Measurements from ENCODE around the gene CCDC157.
"Not testable (repeated sequence)": the region's sequence is repeated elsewhere in the genome, so short reads cannot be mapped to it uniquely, and the experiment has no call there.

Gene CCDC157

GRCh38 chr22:30326255-30326705, 30.5 kb upstream of the CCDC157 start:
- DNase-seq (ENCODE audit: low spot score) = peak; percentile 64

DNA sequence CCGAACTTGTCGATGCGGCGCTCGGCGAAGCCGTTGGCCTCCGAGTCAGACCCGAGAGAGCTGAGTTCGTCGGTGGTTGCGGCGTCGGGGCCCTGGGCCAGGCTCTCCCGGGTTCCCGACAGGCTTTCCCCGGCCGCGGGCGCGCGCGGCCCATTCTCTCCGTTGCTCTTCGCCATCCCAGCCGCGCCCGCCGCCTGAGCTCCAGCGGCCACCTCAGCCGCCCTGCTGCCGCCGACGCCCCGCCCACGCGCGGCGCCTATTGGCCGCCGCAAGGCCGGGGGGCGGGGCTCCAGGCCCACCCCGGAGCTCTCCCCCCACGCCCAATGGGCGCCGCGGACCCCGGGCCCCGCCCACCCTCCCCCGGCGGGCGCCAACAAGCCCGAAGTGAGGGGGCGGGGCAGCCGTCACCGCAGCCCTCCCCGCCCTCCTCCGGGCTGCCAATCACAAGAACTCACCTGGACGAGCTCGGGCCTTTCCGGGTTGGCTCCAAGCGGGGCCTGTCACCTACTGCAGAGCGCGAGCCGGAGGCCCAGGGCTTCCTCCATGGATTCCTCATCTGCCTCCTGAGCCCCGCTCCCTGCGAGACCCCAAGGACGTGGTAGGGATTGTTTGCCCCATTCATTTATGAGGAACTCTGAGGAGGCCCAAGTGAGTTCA, 30.0 kb upstream of the CCDC157 start, which contains the start of gene TBC1D10A:
Gene TBC1D10A, minus strand, starts transcription at position 236 of the 657 bp plus-strand sequence. Its CDS starts 60 bp downstream, at position 176.
- DNase-seq (ENCODE audit: low spot score) = peak; percentile 100

- no peak for DNase-seq (ENCODE audit: low spot score)
Measured at GRCh38 chr22:30327864-30328345, 28.9 kb upstream of the CCDC157 start.

- no peak for DNase-seq (ENCODE audit: low spot score)
Measured at GRCh38 chr22:30328466-30329049, 28.2 kb upstream of the CCDC157 start.

DNA sequence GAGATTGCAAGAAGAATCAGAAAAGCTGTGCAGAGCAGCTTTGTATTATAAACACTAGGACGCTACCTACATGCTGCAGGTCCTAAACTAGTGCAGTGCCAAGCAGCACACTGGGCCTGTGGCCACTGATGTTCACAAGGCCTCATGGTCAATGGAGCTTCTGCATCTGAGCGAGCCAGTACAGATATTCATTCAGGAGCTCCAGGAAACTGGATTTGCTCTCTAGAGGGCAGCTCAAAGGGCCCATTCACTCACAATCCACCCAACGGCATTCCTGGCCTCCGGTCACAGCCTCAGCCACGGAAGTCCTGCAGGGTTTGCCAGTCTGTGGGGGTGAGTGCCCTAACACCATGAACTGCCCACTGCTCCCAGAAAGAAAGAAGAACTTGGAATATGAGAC, 24.3 kb upstream of the CCDC157 start:
- DNase-seq (ENCODE audit: low spot score) = no peak

GRCh38 chr22:30332994-30333706, 23.7 kb upstream of the CCDC157 start:
- DNase-seq (ENCODE audit: low spot score) = no peak

DNA sequence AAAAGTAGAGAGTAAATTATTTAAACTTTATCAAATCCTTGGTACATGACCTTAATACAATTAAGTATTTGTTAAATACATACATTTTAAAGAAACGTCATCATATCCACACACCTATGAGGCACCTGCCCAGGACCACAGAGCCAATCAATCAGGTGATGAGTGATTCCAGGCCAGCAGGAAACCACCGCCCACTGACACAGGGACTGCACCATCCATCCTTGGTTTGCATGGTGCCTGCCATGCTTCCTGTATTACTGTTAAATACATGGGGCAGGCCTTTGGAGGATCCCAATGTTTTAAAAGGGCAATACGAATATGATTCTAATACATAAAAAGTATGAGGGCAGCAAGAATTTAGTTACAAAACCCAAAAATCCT, 23.1 kb upstream of the CCDC157 start:
- no peak for DNase-seq (ENCODE audit: low spot score)

DNA sequence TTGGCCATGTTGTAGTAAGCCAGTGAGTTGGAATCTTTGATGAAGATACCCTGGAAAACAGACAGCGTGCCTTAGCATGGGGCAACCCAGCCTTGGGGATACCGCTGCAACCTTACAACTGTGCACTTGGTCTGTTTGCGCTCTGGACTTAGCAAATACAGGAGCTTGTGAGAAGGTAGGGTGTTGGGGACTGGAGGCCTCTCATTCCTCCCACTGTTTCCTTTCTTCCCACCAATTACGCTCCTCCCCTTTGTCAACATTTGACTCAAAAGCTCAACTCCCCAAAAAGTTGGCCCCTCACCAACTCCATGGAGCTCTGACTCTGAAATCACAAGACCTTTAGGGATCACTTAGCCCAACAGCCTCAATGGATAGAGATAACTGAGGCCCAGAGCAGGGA, 22.2 kb upstream of the CCDC157 start:
- DNase-seq (ENCODE audit: low spot score) = no peak

- no peak for DNase-seq (ENCODE audit: low spot score)
Measured at GRCh38 chr22:30335236-30335635, 21.6 kb upstream of the CCDC157 start.

DNA sequence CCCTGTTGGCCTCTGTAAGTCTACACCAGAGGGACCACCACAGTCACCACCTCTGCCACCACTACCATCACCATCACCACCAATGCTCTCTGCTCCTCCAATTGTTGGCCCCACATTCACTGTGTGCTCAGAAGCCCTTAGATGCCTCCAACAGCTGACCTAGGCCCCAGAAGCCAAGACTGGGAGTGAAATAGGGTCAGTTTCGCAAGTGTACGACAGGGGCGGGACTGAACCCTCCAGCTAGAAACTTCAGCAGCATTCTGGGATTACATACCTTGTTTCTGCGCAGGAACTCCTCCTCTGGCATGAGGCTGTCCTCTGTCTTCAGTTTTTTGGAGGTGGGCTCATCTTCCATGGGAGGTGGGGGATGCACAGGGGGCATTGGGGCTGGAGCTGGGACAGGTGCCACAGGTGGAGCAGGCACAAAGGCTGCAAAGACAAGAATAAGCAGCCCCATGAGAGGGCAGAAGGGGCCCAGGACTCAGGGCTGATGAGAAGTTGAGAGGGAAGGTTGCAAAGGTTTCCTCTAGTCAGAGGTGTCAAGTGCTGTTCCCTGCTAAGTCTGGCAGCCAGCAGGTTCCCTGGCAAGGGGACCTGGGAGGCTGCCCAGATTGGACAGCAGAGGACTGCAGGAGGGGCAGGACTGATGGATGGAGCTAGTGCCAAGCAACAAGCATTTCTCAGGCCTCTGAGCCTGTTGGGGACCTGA, 19.9 kb upstream of the CCDC157 start:
- DNase-seq (ENCODE audit: low spot score) = no peak

DNA sequence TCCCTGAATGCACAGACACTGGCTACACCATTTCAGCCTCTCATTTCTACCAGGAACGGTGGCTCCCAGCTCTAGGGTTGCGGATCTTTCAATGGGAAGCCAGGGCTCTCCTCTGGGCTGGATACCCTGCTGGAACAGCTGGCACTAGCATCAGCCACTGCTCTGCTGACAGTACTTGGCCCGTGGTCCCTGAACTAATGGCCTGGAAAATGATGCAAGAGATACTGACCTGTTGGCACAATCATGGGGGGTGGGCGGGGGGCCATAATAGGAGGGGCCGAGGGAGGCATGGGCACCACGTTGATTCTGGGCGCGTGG, 19.4 kb upstream of the CCDC157 start:
- DNase-seq (ENCODE audit: low spot score) = no peak

DNA sequence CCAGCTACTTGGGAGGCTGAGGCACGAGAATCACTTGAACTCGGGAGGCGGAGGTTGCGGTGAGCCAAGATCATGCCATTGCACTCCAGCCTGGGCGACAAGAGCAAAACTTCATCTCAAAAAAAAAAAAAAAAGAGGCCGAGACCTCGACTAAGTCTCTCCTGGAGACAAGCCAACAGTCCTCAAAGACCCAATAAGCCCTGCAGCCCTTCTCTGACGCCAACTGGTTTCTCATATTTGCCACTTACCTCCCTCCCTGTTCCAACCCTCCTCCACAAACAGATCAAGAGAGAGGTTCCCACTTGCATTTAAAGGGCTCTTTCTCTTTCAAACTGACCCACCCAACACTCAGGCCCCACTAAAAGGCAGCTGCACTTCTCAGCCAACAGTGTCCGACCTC, 18.5 kb upstream of the CCDC157 start:
- not testable (repeated sequence) for DNase-seq (ENCODE audit: low spot score)

- DNase-seq (ENCODE audit: low spot score) = no peak
Measured at GRCh38 chr22:30338802-30339201, 18.0 kb upstream of the CCDC157 start.

GRCh38 chr22:30340911-30341685, 15.7 kb upstream of the CCDC157 start:
- peak; percentile 46 for DNase-seq (ENCODE audit: low spot score)

GRCh38 chr22:30344447-30345200, 12.2 kb upstream of the CCDC157 start:
- no peak for DNase-seq (ENCODE audit: low spot score)

GRCh38 chr22:30347255-30347892, 9.4 kb upstream of the CCDC157 start:
- DNase-seq (ENCODE audit: low spot score) = no peak

DNA sequence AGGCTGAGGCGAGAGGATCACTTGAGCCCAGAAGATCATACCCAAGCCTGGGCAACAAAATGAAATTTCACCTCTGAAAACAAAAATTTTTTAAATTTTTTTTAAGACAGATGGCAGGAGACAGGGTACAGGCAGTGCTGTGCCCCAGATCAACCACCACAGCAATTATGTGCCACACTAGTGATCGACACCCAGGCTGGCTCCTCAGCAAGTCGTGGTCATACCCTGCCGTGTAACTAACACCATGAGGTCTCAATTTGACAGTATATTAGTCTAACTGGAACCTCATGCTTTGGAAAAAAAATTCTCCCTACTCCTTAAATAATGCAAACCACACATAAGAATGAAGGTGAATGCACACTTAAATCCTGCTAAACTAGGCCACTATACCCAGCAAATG, 8.4 kb upstream of the CCDC157 start:
- DNase-seq (ENCODE audit: low spot score) = no peak

DNA sequence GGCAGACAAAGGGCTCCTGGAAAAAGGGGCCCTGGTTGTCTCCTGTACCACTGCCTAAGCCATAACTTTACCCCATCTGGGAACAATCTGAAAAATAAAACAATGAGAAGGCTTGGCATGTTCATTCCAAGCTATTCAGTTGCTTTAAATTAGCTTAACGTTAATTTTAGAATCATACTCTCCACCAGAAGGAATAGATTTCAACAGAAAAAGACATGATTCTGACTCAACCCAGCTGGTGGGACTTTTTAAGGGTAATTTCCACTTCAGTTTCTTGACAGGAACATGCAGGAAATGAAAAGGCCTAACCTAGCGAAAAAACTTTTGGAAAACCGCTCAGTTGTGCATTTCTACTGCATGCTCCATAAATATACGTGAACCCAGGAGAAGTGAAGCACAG, 8.0 kb upstream of the CCDC157 start:
- no peak for DNase-seq (ENCODE audit: low spot score)

DNA sequence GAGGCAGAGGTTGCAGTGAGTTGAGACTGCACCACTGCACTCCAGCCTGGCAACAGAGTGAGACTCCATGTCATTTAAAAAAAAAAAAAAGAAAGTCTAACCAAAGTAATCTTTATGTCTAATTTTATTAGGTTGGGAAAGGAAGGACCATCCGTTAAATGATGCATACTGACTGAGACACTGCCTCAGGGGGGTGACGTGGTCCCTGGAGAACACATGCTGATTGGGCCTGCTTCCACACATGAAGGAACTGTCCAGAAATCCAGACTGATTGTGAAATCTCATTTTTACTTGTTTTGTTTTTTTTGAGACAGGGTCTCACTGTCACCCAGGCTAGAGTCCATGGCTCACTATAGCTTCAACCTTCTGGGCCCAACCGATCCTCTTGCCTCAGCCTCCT, 5.6 kb upstream of the CCDC157 start:
- DNase-seq (ENCODE audit: low spot score) = no peak

DNA sequence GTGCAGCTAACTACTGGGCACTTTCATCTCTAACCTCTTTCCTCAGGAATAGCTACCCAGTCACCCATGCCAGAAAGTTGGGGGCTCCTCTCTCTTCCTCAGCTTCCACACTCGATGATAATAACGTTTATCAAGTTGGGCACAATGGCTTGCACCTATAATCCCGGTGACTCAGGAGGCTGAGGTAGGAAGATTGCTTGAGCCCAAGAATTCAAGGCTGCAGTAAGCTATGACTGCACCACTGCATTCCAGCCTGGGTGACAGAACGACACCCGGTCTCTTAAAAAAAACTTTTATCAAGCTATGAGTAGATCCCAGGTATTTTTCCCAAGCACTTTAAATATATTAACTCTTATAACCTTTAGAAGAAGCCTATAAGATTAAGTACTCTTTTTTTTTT, 2.2 kb upstream of the CCDC157 start:
- DNase-seq (ENCODE audit: low spot score) = no peak

DNA sequence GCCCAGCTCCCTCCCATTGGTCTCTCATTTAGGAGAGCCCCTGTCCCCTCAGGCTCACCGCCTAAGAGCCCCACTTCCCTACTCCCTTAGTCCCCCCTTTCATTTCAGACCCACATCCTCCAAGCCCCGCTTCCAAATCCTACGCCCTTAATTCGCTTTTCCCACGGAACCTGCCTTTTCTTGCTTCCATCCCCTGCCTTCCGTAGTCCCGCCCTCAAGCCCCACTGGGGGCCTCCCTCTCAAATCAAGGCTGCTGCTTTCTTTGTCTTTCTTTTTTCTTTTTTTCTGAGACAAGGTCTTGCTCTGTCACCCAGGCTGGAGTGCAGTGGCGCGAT, 396 bp downstream of the CCDC157 start:
- no peak for DNase-seq (ENCODE audit: low spot score)

Measured in D341Med (cell line).